ENCODE results near the gene ACTL6B. TPM values are rescaled to one million over a fixed set of nuclear protein-coding genes. Genes with fewer than 3 reads are reported as not detected.

Gene ACTL6B
- total and polyA plus RNA-seq, 2 of the 13 experiments (the other 11 are each of a cell fraction or from before 2014, with no cell fraction given) = not detected

- in situ Hi-C loops (cut with HindIII; ENCODE audit: extremely low pct_ligation_motif_present, low pct_unique_long_range_greater_than_20kb) = no loop called here
- Histone ChIP-seq H3K9ac (ENCODE audit: insufficient read depth, low read depth, low read length) (no peak overlapping the region), H3K4me3 (replicated peaks in 1 of 3; ENCODE audit: insufficient read depth in 1 of 3, low read depth in 2 of 3, low read length in 3 of 3) (no peak overlapping the region), H3K9me3 (ENCODE audit: low read length) (no peaks in the 10 kb centered on the region), H2AFZ (ENCODE audit: low read length) (no peak overlapping the region), H3K27me3 (ENCODE audit: control insufficient read depth in 1 of 2, insufficient read depth in 2 of 2, low read length in 2 of 2) (no peaks in the 10 kb centered on the region), H3K79me2 (ENCODE audit: insufficient read depth, low read length) (peaks cover 17% of the 10 kb centered on the region), H3K4me2 (ENCODE audit: low read depth, low read length) (no peak overlapping the region), H3K36me3 (replicated peaks in 1 of 2; ENCODE audit: control insufficient read depth in 1 of 2, insufficient read depth in 2 of 2, low read length in 2 of 2) (peaks cover 49 to 73% of the 10 kb centered on the region in 2 experiments), H3K4me1 (ENCODE audit: insufficient read depth, low read length) (peaks cover 2% of the 10 kb centered on the region), H4K20me1 (ENCODE audit: insufficient read depth, low read length) (peaks cover 18% of the 10 kb centered on the region; the same call in 1 of the 2 replicates), H3K27ac (ENCODE audit: extremely low read length, insufficient read depth, low read length) (no peak overlapping the region)
- FAIRE-seq (no peak), DNase-seq (ENCODE audit: low spot score) (no peak), ATAC-seq (no peak)
- POLR2A ChIA-PET = no interaction called here
- intact Hi-C loops (cut with micrococcal nuclease; ENCODE audit: unreplicated experiment) = no loop called here
- CTCF ChIA-PET (ENCODE audit: low intra/inter-chr PET ratio, low total read pairs) = no interaction called here
- WGBS (ENCODE audit: low lambda C conversion rate) = 94% methylated on average over 16 of the region's 18 CpGs
- TF ChIP-seq, protein P1, sequence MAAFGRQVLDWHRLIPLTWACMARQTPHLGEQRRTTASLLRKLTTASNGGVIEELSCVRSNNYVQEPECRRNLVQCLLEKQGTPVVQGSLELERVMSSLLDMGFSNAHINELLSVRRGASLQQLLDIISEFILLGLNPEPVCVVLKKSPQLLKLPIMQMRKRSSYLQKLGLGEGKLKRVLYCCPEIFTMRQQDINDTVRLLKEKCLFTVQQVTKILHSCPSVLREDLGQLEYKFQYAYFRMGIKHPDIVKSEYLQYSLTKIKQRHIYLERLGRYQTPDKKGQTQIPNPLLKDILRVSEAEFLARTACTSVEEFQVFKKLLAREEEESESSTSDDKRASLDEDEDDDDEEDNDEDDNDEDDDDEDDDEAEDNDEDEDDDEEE (CRISPR knock-in tag; IDR thresholded peaks at IDR 0.05) = no peak
- TF ChIP-seq CAMTA2 (CRISPR knock-in tag; IDR thresholded peaks at IDR 0.05; ENCODE audit: borderline replicate concordance) (no peak), JARID2 (CRISPR knock-in tag; IDR thresholded peaks at IDR 0.05; ENCODE audit: insufficient replicate concordance) (no peak), PHF5A (CRISPR knock-in tag; IDR thresholded peaks at IDR 0.05; ENCODE audit: low read depth, unreplicated experiment) (no peak), ZNF768 (CRISPR knock-in tag; IDR thresholded peaks at IDR 0.05) (no peak), ZNF598 (CRISPR knock-in tag; IDR thresholded peaks at IDR 0.05; ENCODE audit: borderline replicate concordance) (no peak), TMF1 (CRISPR knock-in tag; IDR thresholded peaks at IDR 0.05; ENCODE audit: low read depth) (no peak)
- TF ChIP-seq, protein P2, sequence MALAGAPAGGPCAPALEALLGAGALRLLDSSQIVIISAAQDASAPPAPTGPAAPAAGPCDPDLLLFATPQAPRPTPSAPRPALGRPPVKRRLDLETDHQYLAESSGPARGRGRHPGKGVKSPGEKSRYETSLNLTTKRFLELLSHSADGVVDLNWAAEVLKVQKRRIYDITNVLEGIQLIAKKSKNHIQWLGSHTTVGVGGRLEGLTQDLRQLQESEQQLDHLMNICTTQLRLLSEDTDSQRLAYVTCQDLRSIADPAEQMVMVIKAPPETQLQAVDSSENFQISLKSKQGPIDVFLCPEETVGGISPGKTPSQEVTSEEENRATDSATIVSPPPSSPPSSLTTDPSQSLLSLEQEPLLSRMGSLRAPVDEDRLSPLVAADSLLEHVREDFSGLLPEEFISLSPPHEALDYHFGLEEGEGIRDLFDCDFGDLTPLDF (CRISPR knock-in tag; IDR thresholded peaks at IDR 0.05) = no peak
- BruUV-seq (replicated peaks) = no TSS peak
These were observed 28.9 kb upstream of the ACTL6B start for GRCh38 chr7:100685049-100685605.
